Activated CD4-positive, alpha-beta memory T cell treated with anti-CD3 and anti-CD28 coated beads for 36 hours (primary cell): ENCODE data around the gene SLC15A4. TPM values are rescaled to one million over a fixed set of nuclear protein-coding genes. Genes with fewer than 3 reads are reported as not detected.

Experiments used
- CTCF ChIA-PET: fragments of 350-600 bp; sonication (Branson Sonifier 250); formaldehyde crosslinking; loops from one replicate; lab custom pipeline; 2021; ENCODE audit warnings: antibody characterized with exemption, inconsistent platforms; lab: Charles Lee
- POLR2A ChIA-PET: fragments of 350-600 bp; sonication (Branson Sonifier 250); formaldehyde crosslinking; loops from one replicate; lab custom pipeline; 2021; ENCODE audit warnings: antibody characterized with exemption; lab: Charles Lee
- DNase-seq: peaks from one replicate; pipeline ENCODE4 v3.0.0-alpha.2; 2020
- H3K27ac Mint-ChIP-seq: one replicate; pipeline ENCODE4 v1.8.0; 2021; ENCODE audit warnings: mixed read lengths
- H3K27me3 Mint-ChIP-seq: one replicate; pipeline ENCODE4 v1.8.0; 2021; ENCODE audit warnings: mixed read lengths
- H3K36me3 Mint-ChIP-seq: one replicate; pipeline ENCODE4 v1.8.0; 2021; ENCODE audit warnings: mixed read lengths
- H3K4me1 Mint-ChIP-seq: one replicate; pipeline ENCODE4 v1.8.0; 2021; ENCODE audit warnings: low read depth, mixed read lengths
- H3K4me3 Mint-ChIP-seq: one replicate; pipeline ENCODE4 v1.8.0; 2021; ENCODE audit warnings: mild to moderate bottlenecking, mixed read lengths
- H3K9me3 Mint-ChIP-seq: one replicate; pipeline ENCODE4 v1.8.0; 2021; ENCODE audit warnings: mixed read lengths
- intact Hi-C: fragments of 100-400 bp; cut with micrococcal nuclease; formaldehyde crosslinking; loops from one replicate; pipeline ENCODE4 v1.15.1; 2023
- total RNA-seq, 2 experiments: library from RNA; stranded (reverse); gene quantifications; one replicate each; pipeline ENCODE4 v1.2.3, GENCODE V29; 2021

The SLC15A4 gene
- total RNA-seq, 2 experiments from 2014 or later: 15.5 to 19.3 TPM

GRCh38 chr12:128786741-128787391 lies 36.9 kb downstream of the SLC15A4 start:
- CTCF ChIA-PET: no interaction called here
- H3K27me3 Mint-ChIP-seq: no peaks in the 10 kb centered on the region
- POLR2A ChIA-PET: no interaction called here
- no peak for DNase-seq
- H3K27ac Mint-ChIP-seq: no peak overlapping the region
- H3K36me3 Mint-ChIP-seq: peaks cover 3% of the 10 kb centered on the region
- H3K4me1 Mint-ChIP-seq: peaks cover 12% of the 10 kb centered on the region
- no peaks in the 10 kb centered on the region for H3K9me3 Mint-ChIP-seq
- H3K4me3 Mint-ChIP-seq: no peak overlapping the region
- intact Hi-C loops: loop anchor here (10.0 kb wide), 1 partner anchor 128 kb away; no protein-coding TSS in a partner anchor

- Mint-ChIP-seq H3K4me1 (peaks cover 12% of the 10 kb centered on the region), H3K27ac (no peak overlapping the region), H3K27me3 (no peaks in the 10 kb centered on the region), H3K4me3 (no peak overlapping the region), H3K36me3 (no peaks in the 10 kb centered on the region), H3K9me3 (no peaks in the 10 kb centered on the region)
- CTCF ChIA-PET: no interaction called here
- intact Hi-C loops: loop anchor here (5.0 to 10.0 kb wide), 2 partner anchors 131 to 1128 kb away; no protein-coding TSS in a partner anchor
- no peak for DNase-seq
- POLR2A ChIA-PET: interaction anchor here (0.6 kb wide), 1 partner anchor 701 kb away, joined by 3 read pairs; no protein-coding TSS in a partner anchor
These were observed 39.6 kb downstream of the SLC15A4 start for GRCh38 chr12:128784030-128784760.

- peak overlapping the region; percentile 83 for H3K27ac Mint-ChIP-seq
- CTCF ChIA-PET: interaction anchor here (1.2 kb wide), 1 partner anchor 1129 kb away, joined by 3 read pairs; no protein-coding TSS in a partner anchor
- no peaks in the 10 kb centered on the region for H3K9me3 Mint-ChIP-seq
- DNase-seq: peak; percentile 50
- no peaks in the 10 kb centered on the region for H3K36me3 Mint-ChIP-seq
- intact Hi-C loops: loop anchor here (1.0 to 10.0 kb wide), 4 partner anchors 28 to 1129 kb away; no protein-coding TSS in a partner anchor
- POLR2A ChIA-PET: interaction anchor here (0.6 to 1.0 kb wide), 2 partner anchors 28 to 700 kb away, joined by 3 to 4 read pairs; no protein-coding TSS in a partner anchor
- H3K4me3 Mint-ChIP-seq: peak overlapping the region; percentile 66
- no peaks in the 10 kb centered on the region for H3K27me3 Mint-ChIP-seq
- H3K4me1 Mint-ChIP-seq: peaks cover 12% of the 10 kb centered on the region
These were observed 40.6 kb downstream of the SLC15A4 start for GRCh38 chr12:128783129-128783574.

GRCh38 chr12:128779901-128780300 lies 43.9 kb downstream of the SLC15A4 start:
- no peak overlapping the region for H3K27ac Mint-ChIP-seq

GRCh38 chr12:128772249-128772648 lies 51.5 kb downstream of the SLC15A4 start:
- no peak for DNase-seq
- Mint-ChIP-seq H3K27me3 (peaks cover 2% of the 10 kb centered on the region), H3K9me3 (no peaks in the 10 kb centered on the region), H3K36me3 (no peaks in the 10 kb centered on the region), H3K4me3 (no peak overlapping the region), H3K27ac (no peak overlapping the region), H3K4me1 (no peaks in the 10 kb centered on the region)
- POLR2A ChIA-PET: no interaction called here
- intact Hi-C loops: no loop called here
- CTCF ChIA-PET: no interaction called here

More at GRCh38 chr12:128779901-128780300, 43.9 kb downstream of the SLC15A4 start:
- Mint-ChIP-seq H3K4me3 (no peak overlapping the region), H3K4me1 (peaks cover 12% of the 10 kb centered on the region), H3K9me3 (no peaks in the 10 kb centered on the region), H3K27me3 (peaks cover 2% of the 10 kb centered on the region), H3K36me3 (no peaks in the 10 kb centered on the region)
- DNase-seq: no peak
- POLR2A ChIA-PET: no interaction called here
- intact Hi-C loops: loop anchor here (5.0 to 10.0 kb wide), 2 partner anchors 135 to 1132 kb away; no protein-coding TSS in a partner anchor
- CTCF ChIA-PET: interaction anchor here (0.7 kb wide), 1 partner anchor 1553 kb away, joined by 3 read pairs; no protein-coding TSS in a partner anchor

GRCh38 chr12:128771681-128772080 lies 52.1 kb downstream of the SLC15A4 start:
- Mint-ChIP-seq H3K4me3 (no peak overlapping the region), H3K9me3 (no peaks in the 10 kb centered on the region), H3K27me3 (peaks cover 2% of the 10 kb centered on the region), H3K36me3 (no peaks in the 10 kb centered on the region), H3K4me1 (no peaks in the 10 kb centered on the region), H3K27ac (no peak overlapping the region)
- no peak for DNase-seq
- intact Hi-C loops: no loop called here
- ChIA-PET CTCF (no interaction called here), POLR2A (no interaction called here)

- no peaks in the 10 kb centered on the region for H3K4me1 Mint-ChIP-seq
- H3K4me3 Mint-ChIP-seq: no peak overlapping the region
- ChIA-PET CTCF (no interaction called here), POLR2A (no interaction called here)
- no peaks in the 10 kb centered on the region for H3K36me3 Mint-ChIP-seq
- H3K27me3 Mint-ChIP-seq: peaks cover 2% of the 10 kb centered on the region
- H3K9me3 Mint-ChIP-seq: no peaks in the 10 kb centered on the region
- no peak for DNase-seq
- intact Hi-C loops: no loop called here
- H3K27ac Mint-ChIP-seq: no peak overlapping the region
These were observed 56.2 kb downstream of the SLC15A4 start for GRCh38 chr12:128767518-128767917.

- no peaks in the 10 kb centered on the region for H3K9me3 Mint-ChIP-seq
- no peaks in the 10 kb centered on the region for H3K36me3 Mint-ChIP-seq
- ChIA-PET CTCF (no interaction called here), POLR2A (no interaction called here)
- H3K4me1 Mint-ChIP-seq: no peaks in the 10 kb centered on the region
- DNase-seq: no peak
- peaks cover 2% of the 10 kb centered on the region for H3K27me3 Mint-ChIP-seq
- no peak overlapping the region for H3K4me3 Mint-ChIP-seq
- peak overlapping the region; percentile 21 for H3K27ac Mint-ChIP-seq
- intact Hi-C loops: no loop called here
These were observed 56.8 kb downstream of the SLC15A4 start for GRCh38 chr12:128766738-128767501.

- no peaks in the 10 kb centered on the region for H3K36me3 Mint-ChIP-seq
- CTCF ChIA-PET: no interaction called here
- no peak overlapping the region for H3K4me3 Mint-ChIP-seq
These were observed 60.4 kb downstream of the SLC15A4 start for GRCh38 chr12:128763395-128763794.

GRCh38 chr12:128761379-128761790 lies 62.4 kb downstream of the SLC15A4 start:
- H3K4me1 Mint-ChIP-seq: no peaks in the 10 kb centered on the region
- no peaks in the 10 kb centered on the region for H3K9me3 Mint-ChIP-seq
- H3K27me3 Mint-ChIP-seq: peaks cover 4% of the 10 kb centered on the region
- no peak overlapping the region for H3K4me3 Mint-ChIP-seq
- ChIA-PET CTCF (no interaction called here), POLR2A (no interaction called here)
- no peaks in the 10 kb centered on the region for H3K36me3 Mint-ChIP-seq
- DNase-seq: no peak
- intact Hi-C loops: no loop called here
- H3K27ac Mint-ChIP-seq: no peak overlapping the region

More at GRCh38 chr12:128763395-128763794, 60.4 kb downstream of the SLC15A4 start:
- H3K27me3 Mint-ChIP-seq: peaks cover 2% of the 10 kb centered on the region
- H3K27ac Mint-ChIP-seq: no peak overlapping the region
- intact Hi-C loops: no loop called here
- H3K4me1 Mint-ChIP-seq: no peaks in the 10 kb centered on the region
- no peak for DNase-seq
- no peaks in the 10 kb centered on the region for H3K9me3 Mint-ChIP-seq
- POLR2A ChIA-PET: no interaction called here

- Mint-ChIP-seq H3K27ac (no peak overlapping the region), H3K36me3 (no peaks in the 10 kb centered on the region), H3K9me3 (no peaks in the 10 kb centered on the region), H3K27me3 (peaks cover 2% of the 10 kb centered on the region), H3K4me3 (no peak overlapping the region), H3K4me1 (no peaks in the 10 kb centered on the region)
- ChIA-PET POLR2A (no interaction called here), CTCF (no interaction called here)
- intact Hi-C loops: no loop called here
- DNase-seq: no peak
These were observed 68.2 kb downstream of the SLC15A4 start for GRCh38 chr12:128755566-128755965.

- no peak overlapping the region for H3K4me3 Mint-ChIP-seq
- H3K27ac Mint-ChIP-seq: no peak overlapping the region
- no peaks in the 10 kb centered on the region for H3K4me1 Mint-ChIP-seq
- no peaks in the 10 kb centered on the region for H3K36me3 Mint-ChIP-seq
- DNase-seq: peak; percentile 9
- H3K9me3 Mint-ChIP-seq: no peaks in the 10 kb centered on the region
- peaks cover 2% of the 10 kb centered on the region for H3K27me3 Mint-ChIP-seq
- ChIA-PET POLR2A (no interaction called here), CTCF (no interaction called here)
- intact Hi-C loops: no loop called here
These were observed 69.5 kb downstream of the SLC15A4 start for GRCh38 chr12:128754275-128754674.
